Lower leg skin (tissue), 4 donors: ENCODE measurements around the gene JUNB. TPM values are rescaled to one million over a fixed set of nuclear protein-coding genes. Genes with fewer than 3 reads are reported as not detected.

ENCODE experiments used
- DNase-seq, 2 donors: peaks; one replicate each; pipeline ENCODE4 v3.0.0-alpha.2; 2019; ENCODE audit warnings: low spot score in 2 of 2
- H3K4me3 ChIP-seq: fragments of 200-600 bp; sonication (generic); 2 replicates; pipeline ENCODE4 v1.5.1; 2017; ENCODE audit warnings: mild to moderate bottlenecking, low read depth; ENCODE audit not compliant: poor library complexity, severe bottlenecking
- CTCF ChIP-seq, 3 donors: fragments of 450-650 bp; IDR thresholded peaks; one replicate each; pipeline ENCODE4 v1.5.1; 2016; ENCODE audit warnings: antibody characterized with exemption in 3 of 3, mild to moderate bottlenecking in 3 of 3, moderate library complexity in 2 of 3
- POLR2A ChIP-seq, 2 donors: fragments of 450-650 bp; IDR thresholded peaks; one replicate each; pipeline ENCODE4 v1.6.1; 2016 to 2017; ENCODE audit warnings: antibody characterized with exemption in 2 of 2, mild to moderate bottlenecking in 1 of 2, moderate library complexity in 1 of 2
- WGBS, 2 donors: methylation state at CpG; one replicate each; pipeline ENCODE4 v1.1.5; 2018; 5-methylcytosine and 5-hydroxymethylcytosine counted together
- intact Hi-C: fragments of 100-400 bp; cut with DNase I; formaldehyde crosslinking; loops from one replicate; pipeline ENCODE4 v1.15.0; 2023; ENCODE audit warnings: low total_unique reads
- total RNA-seq, 4 donors: library from RNA; depleted of rRNA; stranded (reverse); fragments of >200 nt; gene quantifications; one replicate each; pipeline ENCODE4 v1.1.0, GENCODE V29; 2016

Gene JUNB
- total RNA-seq, 4 donors from 2014 or later = 608 to 1,091 (median 870) TPM

GRCh38 chr19:12785431-12786031 lies 5.8 kb upstream of the JUNB start:
- intact Hi-C loops = no loop called here
- WGBS, 2 donors = 50 to 59% methylated on average over 4 of the region's 4 CpGs
- DNase-seq = peak in 1 of 2 donors; percentile 40
- no peak overlapping the region for H3K4me3 ChIP-seq
- TF ChIP-seq POLR2A (IDR thresholded peaks at IDR 0.05) (no peak), CTCF (IDR thresholded peaks at IDR 0.05) (no peak)

GRCh38 chr19:12786141-12786870 lies 5.0 kb upstream of the JUNB start:
- TF ChIP-seq CTCF (IDR thresholded peaks at IDR 0.05) (no peak), POLR2A (IDR thresholded peaks at IDR 0.05) (no peak)
- intact Hi-C loops = no loop called here
- WGBS, 2 donors = 27 to 37% methylated on average over 16 to 17 of the region's 18 CpGs
- no peak overlapping the region for H3K4me3 ChIP-seq
- DNase-seq = peak; percentile 74 to 95

- H3K4me3 ChIP-seq = no peak overlapping the region
- 64 to 66% methylated on average over 3 of the region's 3 CpGs for WGBS, 2 donors
- DNase-seq = peak in 1 of 2 donors; percentile 51
- intact Hi-C loops = no loop called here
- TF ChIP-seq POLR2A (IDR thresholded peaks at IDR 0.05) = no peak
- TF ChIP-seq CTCF (IDR thresholded peaks at IDR 0.05) = no peak
Observed at GRCh38 chr19:12786952-12787351, 4.3 kb upstream of the JUNB start.

GRCh38 chr19:12787458-12787857 lies 3.8 kb upstream of the JUNB start:
- TF ChIP-seq CTCF (IDR thresholded peaks at IDR 0.05) (no peak), POLR2A (IDR thresholded peaks at IDR 0.05) (no peak)
- WGBS, 2 donors = 56 to 64% methylated on average over 10 of the region's 10 CpGs
- intact Hi-C loops = no loop called here
- H3K4me3 ChIP-seq = no peak overlapping the region
- DNase-seq = no peak

GRCh38 chr19:12788042-12788681 lies 3.1 kb upstream of the JUNB start:
- intact Hi-C loops = no loop called here
- no peak for TF ChIP-seq CTCF (IDR thresholded peaks at IDR 0.05)
- no peak for TF ChIP-seq POLR2A (IDR thresholded peaks at IDR 0.05)
- WGBS, 2 donors = 27 to 34% methylated on average over 4 of the region's 4 CpGs
- no peak for DNase-seq
- H3K4me3 ChIP-seq = no peak overlapping the region
